ENCODE results near the gene LARP4B. TPM values are rescaled to one million over a fixed set of nuclear protein-coding genes. Genes with fewer than 3 reads are reported as not detected.

LARP4B gene
- total and polyA plus RNA-seq, 3 donors from 2014 or later, result 54.2 to 98.6 (median 95.3) TPM

- H3K4me3 ChIP-seq, result no peak overlapping the region
- TF ChIP-seq CTCF (IDR thresholded peaks at IDR 0.05), result no peak
- TF ChIP-seq POLR2A (IDR thresholded peaks at IDR 0.05), result no peak
- H3K4me1 ChIP-seq, result peaks cover 19% of the 10 kb centered on the region
- H3K36me3 ChIP-seq (ENCODE audit: low read depth, missing control alignments), result no peaks in the 10 kb centered on the region
- no peak overlapping the region for H3K27ac ChIP-seq
- intact Hi-C loops (cut with DNase I; ENCODE audit: low total_unique reads), result no loop called here
- 90 to 93% methylated on average over 9 of the region's 9 CpGs for WGBS, 2 donors
- no peaks in the 10 kb centered on the region for H3K27me3 ChIP-seq
- DNase-seq, result no peak
- H3K9me3 ChIP-seq, result no peaks in the 10 kb centered on the region
Observed at GRCh38 chr10:807958-808353, 123.5 kb downstream of the LARP4B start.

- 91 to 94% methylated on average over 20 to 30 of the region's 30 CpGs for WGBS, 2 donors
Observed at GRCh38 chr10:807163-807957, 124.1 kb downstream of the LARP4B start.

GRCh38 chr10:806451-807162 lies 124.9 kb downstream of the LARP4B start:
- Histone ChIP-seq H3K36me3 (ENCODE audit: low read depth, missing control alignments) (no peaks in the 10 kb centered on the region), H3K9me3 (no peaks in the 10 kb centered on the region), H3K4me1 (peaks cover 19% of the 10 kb centered on the region), H3K27ac (no peak overlapping the region), H3K4me3 (no peak overlapping the region), H3K27me3 (no peaks in the 10 kb centered on the region)
- intact Hi-C loops (cut with DNase I; ENCODE audit: low total_unique reads), result no loop called here
- WGBS, 2 donors, result 44 to 56% methylated on average over 20 of the region's 20 CpGs
- TF ChIP-seq POLR2A (IDR thresholded peaks at IDR 0.05), result no peak
- TF ChIP-seq CTCF (IDR thresholded peaks at IDR 0.05), result no peak
- DNase-seq, result peak; percentile 54

More at GRCh38 chr10:807163-807957, 124.1 kb downstream of the LARP4B start:
- H3K36me3 ChIP-seq (ENCODE audit: low read depth, missing control alignments), result no peaks in the 10 kb centered on the region
- no peaks in the 10 kb centered on the region for H3K9me3 ChIP-seq
- H3K27me3 ChIP-seq, result no peaks in the 10 kb centered on the region
- no peak overlapping the region for H3K4me3 ChIP-seq
- intact Hi-C loops (cut with DNase I; ENCODE audit: low total_unique reads), result no loop called here
- no peak for DNase-seq
- H3K27ac ChIP-seq, result no peak overlapping the region
- TF ChIP-seq CTCF (IDR thresholded peaks at IDR 0.05) (no peak), POLR2A (IDR thresholded peaks at IDR 0.05) (no peak)
- peaks cover 19% of the 10 kb centered on the region for H3K4me1 ChIP-seq

GRCh38 chr10:805620-806305 lies 125.7 kb downstream of the LARP4B start:
- Histone ChIP-seq H3K4me3 (no peak overlapping the region), H3K9me3 (no peaks in the 10 kb centered on the region), H3K27me3 (no peaks in the 10 kb centered on the region), H3K4me1 (peaks cover 19% of the 10 kb centered on the region), H3K36me3 (ENCODE audit: low read depth, missing control alignments) (no peaks in the 10 kb centered on the region), H3K27ac (peak overlapping the region in 1 of 2 donors; percentile 37)
- peak; percentile 13 for DNase-seq
- TF ChIP-seq POLR2A (IDR thresholded peaks at IDR 0.05) (no peak), CTCF (IDR thresholded peaks at IDR 0.05) (no peak)
- intact Hi-C loops (cut with DNase I; ENCODE audit: low total_unique reads), result no loop called here
- WGBS, 2 donors, result 59 to 79% methylated on average over 29 of the region's 29 CpGs

Measured in testis (tissue), 3 donors.